Panc1 (cell line): ENCODE data around the gene ARHGDIB.

Experiments used
- POLR2AphosphoS5 ChIP-seq: IDR thresholded peaks from 2 replicates; pipeline ENCODE4 v1.6.1; 2012; ENCODE audit warnings: mild to moderate bottlenecking, low read depth, low read length, moderate library complexity
- TF ChIP-seq, protein P1 (sequence below): fragments of 450-650 bp; IDR thresholded peaks from 2 replicates; pipeline ENCODE4 v1.5.1; 2017; ENCODE audit warnings: mild to moderate bottlenecking
- TF ChIP-seq, protein P2 (sequence below), 2 experiments: IDR thresholded peaks; 2 replicates each; pipeline ENCODE4 v1.6.1; 2011 to 2012; ENCODE audit warnings: low read depth in 2 of 2, control low read depth in 1 of 2, low read length in 1 of 2, mild to moderate bottlenecking in 1 of 2, moderate library complexity in 1 of 2; ENCODE audit not compliant: insufficient read depth in 1 of 2

- TF ChIP-seq, protein P1, sequence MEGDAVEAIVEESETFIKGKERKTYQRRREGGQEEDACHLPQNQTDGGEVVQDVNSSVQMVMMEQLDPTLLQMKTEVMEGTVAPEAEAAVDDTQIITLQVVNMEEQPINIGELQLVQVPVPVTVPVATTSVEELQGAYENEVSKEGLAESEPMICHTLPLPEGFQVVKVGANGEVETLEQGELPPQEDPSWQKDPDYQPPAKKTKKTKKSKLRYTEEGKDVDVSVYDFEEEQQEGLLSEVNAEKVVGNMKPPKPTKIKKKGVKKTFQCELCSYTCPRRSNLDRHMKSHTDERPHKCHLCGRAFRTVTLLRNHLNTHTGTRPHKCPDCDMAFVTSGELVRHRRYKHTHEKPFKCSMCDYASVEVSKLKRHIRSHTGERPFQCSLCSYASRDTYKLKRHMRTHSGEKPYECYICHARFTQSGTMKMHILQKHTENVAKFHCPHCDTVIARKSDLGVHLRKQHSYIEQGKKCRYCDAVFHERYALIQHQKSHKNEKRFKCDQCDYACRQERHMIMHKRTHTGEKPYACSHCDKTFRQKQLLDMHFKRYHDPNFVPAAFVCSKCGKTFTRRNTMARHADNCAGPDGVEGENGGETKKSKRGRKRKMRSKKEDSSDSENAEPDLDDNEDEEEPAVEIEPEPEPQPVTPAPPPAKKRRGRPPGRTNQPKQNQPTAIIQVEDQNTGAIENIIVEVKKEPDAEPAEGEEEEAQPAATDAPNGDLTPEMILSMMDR, result no peak
- TF ChIP-seq, protein P2, sequence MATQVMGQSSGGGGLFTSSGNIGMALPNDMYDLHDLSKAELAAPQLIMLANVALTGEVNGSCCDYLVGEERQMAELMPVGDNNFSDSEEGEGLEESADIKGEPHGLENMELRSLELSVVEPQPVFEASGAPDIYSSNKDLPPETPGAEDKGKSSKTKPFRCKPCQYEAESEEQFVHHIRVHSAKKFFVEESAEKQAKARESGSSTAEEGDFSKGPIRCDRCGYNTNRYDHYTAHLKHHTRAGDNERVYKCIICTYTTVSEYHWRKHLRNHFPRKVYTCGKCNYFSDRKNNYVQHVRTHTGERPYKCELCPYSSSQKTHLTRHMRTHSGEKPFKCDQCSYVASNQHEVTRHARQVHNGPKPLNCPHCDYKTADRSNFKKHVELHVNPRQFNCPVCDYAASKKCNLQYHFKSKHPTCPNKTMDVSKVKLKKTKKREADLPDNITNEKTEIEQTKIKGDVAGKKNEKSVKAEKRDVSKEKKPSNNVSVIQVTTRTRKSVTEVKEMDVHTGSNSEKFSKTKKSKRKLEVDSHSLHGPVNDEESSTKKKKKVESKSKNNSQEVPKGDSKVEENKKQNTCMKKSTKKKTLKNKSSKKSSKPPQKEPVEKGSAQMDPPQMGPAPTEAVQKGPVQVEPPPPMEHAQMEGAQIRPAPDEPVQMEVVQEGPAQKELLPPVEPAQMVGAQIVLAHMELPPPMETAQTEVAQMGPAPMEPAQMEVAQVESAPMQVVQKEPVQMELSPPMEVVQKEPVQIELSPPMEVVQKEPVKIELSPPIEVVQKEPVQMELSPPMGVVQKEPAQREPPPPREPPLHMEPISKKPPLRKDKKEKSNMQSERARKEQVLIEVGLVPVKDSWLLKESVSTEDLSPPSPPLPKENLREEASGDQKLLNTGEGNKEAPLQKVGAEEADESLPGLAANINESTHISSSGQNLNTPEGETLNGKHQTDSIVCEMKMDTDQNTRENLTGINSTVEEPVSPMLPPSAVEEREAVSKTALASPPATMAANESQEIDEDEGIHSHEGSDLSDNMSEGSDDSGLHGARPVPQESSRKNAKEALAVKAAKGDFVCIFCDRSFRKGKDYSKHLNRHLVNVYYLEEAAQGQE (IDR thresholded peaks at IDR 0.05; ENCODE audit: insufficient read depth in 1 of 2, low read depth in 2 of 2, low read length in 1 of 2), result no peak
- TF ChIP-seq POLR2AphosphoS5, result no peak
These were observed 48.0 kb downstream of the ARHGDIB start for GRCh38 chr12:14913381-14913781.
